Thoracic aorta (tissue), 2 donors: Measurements from ENCODE around the gene POMGNT2. TPM values are rescaled to one million over a fixed set of nuclear protein-coding genes. Genes with fewer than 3 reads are reported as not detected.

Experiments
- ATAC-seq: fragments of 150-250 bp; one replicate; pipeline ENCODE4 v1.8.0; 2017; ENCODE audit warnings: low read depth; ENCODE audit not compliant: insufficient number of reproducible peaks, low FRiP score
- DNase-seq: peaks from one replicate; pipeline ENCODE4 v3.0.0-alpha.2; 2020; ENCODE audit warnings: low spot score
- H3K27ac ChIP-seq, 2 donors: fragments of 200-600 bp; sonication (generic); 1 replicate in 1 of 2; 2 replicates in 1 of 2; pipeline ENCODE4 v1.5.1; 2016; ENCODE audit warnings: mild to moderate bottlenecking in 2 of 2, moderate library complexity in 2 of 2
- H3K27me3 ChIP-seq: fragments of 200-600 bp; sonication (generic); replicated peaks from 2 replicates; pipeline ENCODE4 v1.6.0; 2016; ENCODE audit warnings: mild to moderate bottlenecking; ENCODE audit not compliant: insufficient read depth
- H3K36me3 ChIP-seq: fragments of 200-600 bp; sonication (generic); one replicate; pipeline ENCODE4 v1.5.1; 2016
- H3K4me1 ChIP-seq, 2 donors: fragments of 200-600 bp; sonication (generic); 1 replicate in 1 of 2; 2 replicates in 1 of 2; pipeline versions ENCODE4 v1.5.1 to v1.6.0; 2016; ENCODE audit warnings: low read depth in 2 of 2, mild to moderate bottlenecking in 1 of 2; ENCODE audit not compliant: control insufficient read depth in 1 of 2
- H3K4me3 ChIP-seq: fragments of 200-600 bp; sonication (generic); 2 replicates; pipeline ENCODE4 v1.5.1; 2016; ENCODE audit warnings: mild to moderate bottlenecking
- H3K9me3 ChIP-seq: fragments of 200-600 bp; sonication (generic); 2 replicates; pipeline ENCODE4 v1.5.1; 2016
- total RNA-seq, 2 donors: library from RNA; depleted of rRNA; stranded (reverse); fragments of >200 nt; gene quantifications; one replicate each; pipeline versions ENCODE4 v1.1.0 to v1.2.3, GENCODE V29; 2016
- TF ChIP-seq, protein P1 (sequence below): fragments of 200-600 bp; sonication (generic); IDR thresholded peaks from one replicate; pipeline ENCODE4 v1.5.1; 2019; ENCODE audit warnings: antibody characterized with exemption

The POMGNT2 gene
- total RNA-seq, 2 donors from 2014 or later: 8.6 to 21.7 TPM

- TF ChIP-seq, protein P1, sequence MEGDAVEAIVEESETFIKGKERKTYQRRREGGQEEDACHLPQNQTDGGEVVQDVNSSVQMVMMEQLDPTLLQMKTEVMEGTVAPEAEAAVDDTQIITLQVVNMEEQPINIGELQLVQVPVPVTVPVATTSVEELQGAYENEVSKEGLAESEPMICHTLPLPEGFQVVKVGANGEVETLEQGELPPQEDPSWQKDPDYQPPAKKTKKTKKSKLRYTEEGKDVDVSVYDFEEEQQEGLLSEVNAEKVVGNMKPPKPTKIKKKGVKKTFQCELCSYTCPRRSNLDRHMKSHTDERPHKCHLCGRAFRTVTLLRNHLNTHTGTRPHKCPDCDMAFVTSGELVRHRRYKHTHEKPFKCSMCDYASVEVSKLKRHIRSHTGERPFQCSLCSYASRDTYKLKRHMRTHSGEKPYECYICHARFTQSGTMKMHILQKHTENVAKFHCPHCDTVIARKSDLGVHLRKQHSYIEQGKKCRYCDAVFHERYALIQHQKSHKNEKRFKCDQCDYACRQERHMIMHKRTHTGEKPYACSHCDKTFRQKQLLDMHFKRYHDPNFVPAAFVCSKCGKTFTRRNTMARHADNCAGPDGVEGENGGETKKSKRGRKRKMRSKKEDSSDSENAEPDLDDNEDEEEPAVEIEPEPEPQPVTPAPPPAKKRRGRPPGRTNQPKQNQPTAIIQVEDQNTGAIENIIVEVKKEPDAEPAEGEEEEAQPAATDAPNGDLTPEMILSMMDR: no peak
- Histone ChIP-seq H3K27me3 (no peaks in the 10 kb centered on the region), H3K4me1 (no peaks in the 10 kb centered on the region), H3K27ac (no peak overlapping the region), H3K4me3 (no peak overlapping the region), H3K36me3 (no peaks in the 10 kb centered on the region), H3K9me3 (no peaks in the 10 kb centered on the region)
- no peak for ATAC-seq
- DNase-seq: no peak
Measured at GRCh38 chr3:43035801-43036365, 70.0 kb downstream of the POMGNT2 start.

DNA sequence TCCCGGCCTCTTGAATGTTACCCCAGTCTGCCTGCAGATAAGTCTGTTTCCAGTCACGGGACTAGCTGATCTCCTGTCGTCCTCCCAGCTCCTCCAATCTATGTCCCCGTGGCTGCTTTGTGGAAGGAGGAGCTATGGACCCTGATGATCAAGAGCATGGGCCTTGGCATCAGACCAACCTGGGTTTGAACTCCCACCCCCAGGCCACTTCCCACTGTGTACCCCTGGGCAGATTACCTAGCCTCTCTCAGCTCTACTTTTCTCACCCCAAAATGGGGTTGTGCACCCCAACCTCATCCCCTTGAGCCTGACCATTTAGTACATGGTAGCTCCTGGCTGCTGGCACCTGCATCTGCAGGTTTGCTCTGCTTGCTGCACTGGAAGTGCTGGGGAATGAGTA is 71.0 kb downstream of the POMGNT2 start:
- no peak for DNase-seq
- Histone ChIP-seq H3K36me3 (no peaks in the 10 kb centered on the region), H3K27ac (no peak overlapping the region), H3K27me3 (no peaks in the 10 kb centered on the region), H3K4me3 (no peak overlapping the region), H3K4me1 (no peaks in the 10 kb centered on the region), H3K9me3 (no peaks in the 10 kb centered on the region)
- ATAC-seq: no peak
- TF ChIP-seq, protein P1: no peak

DNA sequence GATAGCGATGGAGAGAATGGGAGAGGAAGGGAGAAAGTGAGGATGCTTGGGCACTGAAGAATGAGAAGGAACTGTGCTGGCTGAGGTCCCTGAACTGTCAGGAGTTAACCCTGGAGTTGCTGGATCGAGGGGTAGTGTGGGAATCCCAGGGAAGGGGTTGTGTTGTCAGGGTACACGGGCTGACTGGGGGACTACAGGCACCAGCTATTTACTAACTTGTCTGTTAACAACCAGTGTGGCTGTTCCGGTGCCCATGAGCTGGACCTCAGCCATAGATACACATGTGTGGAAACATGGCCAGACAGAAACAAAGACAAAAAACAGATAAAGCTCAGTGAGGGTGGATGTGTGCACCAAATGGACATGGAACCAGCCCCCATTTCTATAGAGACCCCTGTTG is 71.7 kb downstream of the POMGNT2 start:
- no peak for ATAC-seq

DNA sequence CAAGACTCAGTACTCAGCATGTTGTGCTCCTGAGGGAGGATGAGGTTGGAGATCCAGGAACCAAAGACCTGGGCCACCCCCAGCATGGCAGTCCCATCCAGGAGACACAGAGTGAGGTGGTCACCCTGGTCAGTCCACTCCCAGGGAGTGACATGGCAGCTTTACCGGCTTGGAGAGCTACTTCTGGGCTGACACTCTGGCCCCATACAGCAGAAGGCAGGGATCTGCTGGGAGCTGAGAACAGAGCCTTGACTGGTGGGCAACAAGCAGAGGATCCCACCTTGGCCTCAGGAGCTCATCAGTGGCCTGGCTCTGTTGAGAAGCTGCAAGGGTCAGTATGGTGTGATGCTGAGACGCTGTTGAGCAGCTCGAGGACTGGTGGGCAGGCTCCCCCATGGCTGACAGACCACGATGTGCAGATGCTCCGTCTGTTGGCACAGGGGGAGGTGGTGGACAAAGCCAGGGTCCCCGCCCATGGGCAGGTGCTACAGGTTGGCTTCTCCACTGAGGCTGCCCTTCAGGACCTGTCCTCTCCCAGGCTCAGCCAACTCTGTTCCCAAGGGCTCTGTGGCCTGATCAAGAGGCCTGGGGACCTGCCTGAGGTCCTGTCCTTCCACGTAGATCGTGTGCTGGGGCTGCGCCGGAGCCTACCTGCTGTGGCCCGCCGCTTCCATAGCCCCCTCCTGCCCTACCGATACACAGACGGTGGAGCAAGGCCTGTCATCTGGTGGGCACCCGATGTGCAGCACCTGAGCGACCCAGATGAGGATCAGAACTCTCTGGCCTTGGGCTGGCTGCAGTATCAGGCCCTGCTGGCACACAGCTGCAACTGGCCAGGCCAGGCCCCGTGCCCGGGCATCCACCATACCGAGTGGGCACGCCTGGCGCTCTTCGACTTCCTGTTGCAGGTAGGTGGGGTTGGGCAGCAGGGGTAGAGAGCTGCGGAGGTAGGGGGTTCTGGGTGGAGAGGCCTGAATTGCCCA is 72.9 kb downstream of the POMGNT2 start:
- Histone ChIP-seq H3K9me3 (no peaks in the 10 kb centered on the region), H3K36me3 (no peaks in the 10 kb centered on the region), H3K4me1 (peaks cover 0 to under 1% of the 10 kb centered on the region in 2 donors), H3K4me3 (no peak overlapping the region), H3K27ac (no peak overlapping the region), H3K27me3 (no peaks in the 10 kb centered on the region)
- TF ChIP-seq, protein P1: no peak
- ATAC-seq: no peak
- no peak for DNase-seq

More for the DNA sequence above, 71.7 kb downstream of the POMGNT2 start:
- no peaks in the 10 kb centered on the region for H3K4me1 ChIP-seq
- DNase-seq: no peak
- no peak overlapping the region for H3K4me3 ChIP-seq
- no peaks in the 10 kb centered on the region for H3K36me3 ChIP-seq
- no peak overlapping the region for H3K27ac ChIP-seq
- no peaks in the 10 kb centered on the region for H3K9me3 ChIP-seq
- TF ChIP-seq, protein P1: no peak
- no peaks in the 10 kb centered on the region for H3K27me3 ChIP-seq

GRCh38 chr3:43031889-43032545 is 73.9 kb downstream of the POMGNT2 start:
- no peak for DNase-seq
- H3K4me1 ChIP-seq: peaks cover 0 to 9% of the 10 kb centered on the region in 2 donors
- no peak for ATAC-seq

More at GRCh38 chr3:43031889-43032545, 73.9 kb downstream of the POMGNT2 start:
- Histone ChIP-seq H3K27me3 (no peaks in the 10 kb centered on the region), H3K27ac (no peak overlapping the region), H3K4me3 (no peak overlapping the region), H3K36me3 (no peaks in the 10 kb centered on the region), H3K9me3 (no peaks in the 10 kb centered on the region)
- TF ChIP-seq, protein P1: no peak
